ENCODE results near the gene WLS.

- TF ChIP-seq, protein P1, sequence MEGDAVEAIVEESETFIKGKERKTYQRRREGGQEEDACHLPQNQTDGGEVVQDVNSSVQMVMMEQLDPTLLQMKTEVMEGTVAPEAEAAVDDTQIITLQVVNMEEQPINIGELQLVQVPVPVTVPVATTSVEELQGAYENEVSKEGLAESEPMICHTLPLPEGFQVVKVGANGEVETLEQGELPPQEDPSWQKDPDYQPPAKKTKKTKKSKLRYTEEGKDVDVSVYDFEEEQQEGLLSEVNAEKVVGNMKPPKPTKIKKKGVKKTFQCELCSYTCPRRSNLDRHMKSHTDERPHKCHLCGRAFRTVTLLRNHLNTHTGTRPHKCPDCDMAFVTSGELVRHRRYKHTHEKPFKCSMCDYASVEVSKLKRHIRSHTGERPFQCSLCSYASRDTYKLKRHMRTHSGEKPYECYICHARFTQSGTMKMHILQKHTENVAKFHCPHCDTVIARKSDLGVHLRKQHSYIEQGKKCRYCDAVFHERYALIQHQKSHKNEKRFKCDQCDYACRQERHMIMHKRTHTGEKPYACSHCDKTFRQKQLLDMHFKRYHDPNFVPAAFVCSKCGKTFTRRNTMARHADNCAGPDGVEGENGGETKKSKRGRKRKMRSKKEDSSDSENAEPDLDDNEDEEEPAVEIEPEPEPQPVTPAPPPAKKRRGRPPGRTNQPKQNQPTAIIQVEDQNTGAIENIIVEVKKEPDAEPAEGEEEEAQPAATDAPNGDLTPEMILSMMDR (IDR thresholded peaks at IDR 0.05; ENCODE audit: poor library complexity, severe bottlenecking), result no peak
- TF ChIP-seq, protein P2, sequence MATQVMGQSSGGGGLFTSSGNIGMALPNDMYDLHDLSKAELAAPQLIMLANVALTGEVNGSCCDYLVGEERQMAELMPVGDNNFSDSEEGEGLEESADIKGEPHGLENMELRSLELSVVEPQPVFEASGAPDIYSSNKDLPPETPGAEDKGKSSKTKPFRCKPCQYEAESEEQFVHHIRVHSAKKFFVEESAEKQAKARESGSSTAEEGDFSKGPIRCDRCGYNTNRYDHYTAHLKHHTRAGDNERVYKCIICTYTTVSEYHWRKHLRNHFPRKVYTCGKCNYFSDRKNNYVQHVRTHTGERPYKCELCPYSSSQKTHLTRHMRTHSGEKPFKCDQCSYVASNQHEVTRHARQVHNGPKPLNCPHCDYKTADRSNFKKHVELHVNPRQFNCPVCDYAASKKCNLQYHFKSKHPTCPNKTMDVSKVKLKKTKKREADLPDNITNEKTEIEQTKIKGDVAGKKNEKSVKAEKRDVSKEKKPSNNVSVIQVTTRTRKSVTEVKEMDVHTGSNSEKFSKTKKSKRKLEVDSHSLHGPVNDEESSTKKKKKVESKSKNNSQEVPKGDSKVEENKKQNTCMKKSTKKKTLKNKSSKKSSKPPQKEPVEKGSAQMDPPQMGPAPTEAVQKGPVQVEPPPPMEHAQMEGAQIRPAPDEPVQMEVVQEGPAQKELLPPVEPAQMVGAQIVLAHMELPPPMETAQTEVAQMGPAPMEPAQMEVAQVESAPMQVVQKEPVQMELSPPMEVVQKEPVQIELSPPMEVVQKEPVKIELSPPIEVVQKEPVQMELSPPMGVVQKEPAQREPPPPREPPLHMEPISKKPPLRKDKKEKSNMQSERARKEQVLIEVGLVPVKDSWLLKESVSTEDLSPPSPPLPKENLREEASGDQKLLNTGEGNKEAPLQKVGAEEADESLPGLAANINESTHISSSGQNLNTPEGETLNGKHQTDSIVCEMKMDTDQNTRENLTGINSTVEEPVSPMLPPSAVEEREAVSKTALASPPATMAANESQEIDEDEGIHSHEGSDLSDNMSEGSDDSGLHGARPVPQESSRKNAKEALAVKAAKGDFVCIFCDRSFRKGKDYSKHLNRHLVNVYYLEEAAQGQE (IDR thresholded peaks at IDR 0.05; ENCODE audit: borderline replicate concordance), result no peak
- TF ChIP-seq POLR2AphosphoS5 (IDR thresholded peaks at IDR 0.05), result no peak
Observed at GRCh38 chr1:68232289-68233148, at the start of gene WLS.

Data from neural cell (in vitro differentiated cells).